Measurements from ENCODE around the gene RET.

- TF ChIP-seq CTCF (IDR thresholded peaks at IDR 0.05; ENCODE audit: low read depth, low read length, poor library complexity, severe bottlenecking), result no peak
- no peak for TF ChIP-seq EZH2phosphoT487 (IDR thresholded peaks at IDR 0.05; ENCODE audit: borderline replicate concordance, low read length)
Measured at GRCh38 chr10:43105956-43106229, 29.0 kb downstream of the RET start.

All from DOHH2 (cell line).